ENCODE results near the gene SPEF2.
A peak's percentile ranks its signal among the peaks of the same experiment; 100 is the strongest.

Gene SPEF2

GRCh38 chr5:35735718-35736117, 118.1 kb downstream of the SPEF2 start:
- DNase-seq: no peak

- peak; percentile 54 to 74 for DNase-seq
Measured at GRCh38 chr5:35736280-35736679, 118.6 kb downstream of the SPEF2 start.

GRCh38 chr5:35741126-35741716, 123.6 kb downstream of the SPEF2 start:
- DNase-seq: no peak

- no peak for DNase-seq
Measured at GRCh38 chr5:35741971-35742370, 124.3 kb downstream of the SPEF2 start.

GRCh38 chr5:35743644-35744043, 126.0 kb downstream of the SPEF2 start:
- no peak for DNase-seq

GRCh38 chr5:35745193-35745592, 127.5 kb downstream of the SPEF2 start:
- no peak for DNase-seq

- DNase-seq: no peak
Measured at GRCh38 chr5:35745660-35746059, 128.0 kb downstream of the SPEF2 start.

- no peak for DNase-seq
Measured at GRCh38 chr5:35752012-35752411, 134.3 kb downstream of the SPEF2 start.

GRCh38 chr5:35753500-35753899, 135.8 kb downstream of the SPEF2 start:
- no peak for DNase-seq

- no peak for DNase-seq
Measured at GRCh38 chr5:35754481-35754880, 136.8 kb downstream of the SPEF2 start.

- no peak for DNase-seq
Measured at GRCh38 chr5:35755966-35756365, 138.3 kb downstream of the SPEF2 start.

- DNase-seq: no peak
Measured at GRCh38 chr5:35758151-35758724, 140.6 kb downstream of the SPEF2 start.

GRCh38 chr5:35761541-35761940, 143.9 kb downstream of the SPEF2 start:
- DNase-seq: no peak

- no peak for DNase-seq
Measured at GRCh38 chr5:35762368-35762767, 144.7 kb downstream of the SPEF2 start.

GRCh38 chr5:35765921-35766320, 148.3 kb downstream of the SPEF2 start:
- DNase-seq: no peak

- no peak for DNase-seq
Measured at GRCh38 chr5:35771300-35771699, 153.6 kb downstream of the SPEF2 start.

- no peak for DNase-seq
Measured at GRCh38 chr5:35771839-35772238, 154.2 kb downstream of the SPEF2 start.

- no peak for DNase-seq
Measured at GRCh38 chr5:35773967-35774366, 156.3 kb downstream of the SPEF2 start.

GRCh38 chr5:35776757-35777156, 159.1 kb downstream of the SPEF2 start:
- DNase-seq: no peak

- peak; percentile 61 to 90 for DNase-seq
Measured at GRCh38 chr5:35777358-35778087, 159.9 kb downstream of the SPEF2 start.

- no peak for DNase-seq
Measured at GRCh38 chr5:35778259-35778769, 160.7 kb downstream of the SPEF2 start.

GRCh38 chr5:35780236-35780635, 162.6 kb downstream of the SPEF2 start:
- DNase-seq: no peak

GRCh38 chr5:35781181-35781790, 163.6 kb downstream of the SPEF2 start:
- no peak for DNase-seq

- DNase-seq: no peak
Measured at GRCh38 chr5:35783551-35783950, 165.9 kb downstream of the SPEF2 start.

Measured in inflammatory macrophage treated with lipopolysaccharide for 1 hour (primary cell).